T1000 (cell line): Measurements from ENCODE around the gene D2HGDH.
A peak's percentile ranks its signal among the peaks of the same experiment; 100 is the strongest.
"Not testable (repeated sequence)": the region's sequence is repeated elsewhere in the genome, so short reads cannot be mapped to it uniquely, and the experiment has no call there.

ENCODE experiments used
- DNase-seq: peaks from one replicate; lab custom pipeline; 2025; ENCODE audit warnings: mixed read lengths; lab: John Stamatoyannopoulos, UW

The D2HGDH gene

GRCh38 chr2:241768850-241769249, 34.4 kb downstream of the D2HGDH start:
- DNase-seq: no peak

- no peak for DNase-seq
Measured at GRCh38 chr2:241769819-241770184, 35.4 kb downstream of the D2HGDH start.

- DNase-seq: no peak
Measured at GRCh38 chr2:241770185-241770935, 35.9 kb downstream of the D2HGDH start.

- no peak for DNase-seq
Measured at GRCh38 chr2:241770936-241771285, 36.5 kb downstream of the D2HGDH start.

- DNase-seq: no peak
Measured at GRCh38 chr2:241771286-241772062, 37.0 kb downstream of the D2HGDH start.

GRCh38 chr2:241772063-241772499, 37.7 kb downstream of the D2HGDH start:
- no peak for DNase-seq

- DNase-seq: no peak
Measured at GRCh38 chr2:241773511-241774418, 39.3 kb downstream of the D2HGDH start.

- DNase-seq: peak; percentile 75
Measured at GRCh38 chr2:241774419-241775222, 40.2 kb downstream of the D2HGDH start.

GRCh38 chr2:241775223-241776177, 41.1 kb downstream of the D2HGDH start:
- DNase-seq: no peak

- no peak for DNase-seq
Measured at GRCh38 chr2:241776336-241777169, 42.1 kb downstream of the D2HGDH start, which contains the start of gene GAL3ST2. GAL3ST2 (plus strand) TSS chr2:241776822; CDS start chr2:241776956, 134 bp downstream.

- DNase-seq: no peak
Measured at GRCh38 chr2:241777170-241777685, 42.8 kb downstream of the D2HGDH start.

- DNase-seq: no peak
Measured at GRCh38 chr2:241777686-241778627, 43.5 kb downstream of the D2HGDH start.

GRCh38 chr2:241780939-241781569, 46.6 kb downstream of the D2HGDH start:
- no peak for DNase-seq

GRCh38 chr2:241782053-241782452, 47.6 kb downstream of the D2HGDH start:
- DNase-seq: not testable (repeated sequence)

- DNase-seq: no peak
Measured at GRCh38 chr2:241788135-241788534, 53.7 kb downstream of the D2HGDH start.

- no peak for DNase-seq
Measured at GRCh38 chr2:241788572-241788971, 54.1 kb downstream of the D2HGDH start.

- DNase-seq: not testable (repeated sequence)
Measured at GRCh38 chr2:241791385-241791784, 57.0 kb downstream of the D2HGDH start.
